ENCODE results near the gene MYLK.

The MYLK gene

GRCh38 chr3:123818324-123818920 is 65.7 kb downstream of the MYLK start:
- Histone ChIP-seq H3K27me3 (ENCODE audit: control insufficient read depth, insufficient read depth, low read length) (no peaks in the 10 kb centered on the region), H3K9ac (ENCODE audit: low read depth, low read length) (no peak overlapping the region), H3K4me3 (ENCODE audit: low read depth, low read length) (no peak overlapping the region), H3K9me3 (ENCODE audit: control insufficient read depth, insufficient read depth, low read length) (no peaks in the 10 kb centered on the region), H3K36me3 (ENCODE audit: control insufficient read depth, insufficient read depth, low read length) (peaks cover 3% of the 10 kb centered on the region), H3K4me1 (ENCODE audit: control insufficient read depth, insufficient read depth, low read length) (peaks cover 5% of the 10 kb centered on the region)

GRCh38 chr3:123817413-123817812 is 66.7 kb downstream of the MYLK start:
- Histone ChIP-seq H3K9ac (ENCODE audit: low read depth, low read length) (no peak overlapping the region), H3K4me1 (ENCODE audit: control insufficient read depth, insufficient read depth, low read length) (peaks cover 5% of the 10 kb centered on the region), H3K4me3 (ENCODE audit: low read depth, low read length) (no peak overlapping the region), H3K9me3 (ENCODE audit: control insufficient read depth, insufficient read depth, low read length) (no peaks in the 10 kb centered on the region), H3K36me3 (ENCODE audit: control insufficient read depth, insufficient read depth, low read length) (peaks cover 3% of the 10 kb centered on the region), H3K27me3 (ENCODE audit: control insufficient read depth, insufficient read depth, low read length) (no peaks in the 10 kb centered on the region)

- no peak overlapping the region for H3K9ac ChIP-seq (ENCODE audit: low read depth, low read length)
- no peak overlapping the region for H3K4me3 ChIP-seq (ENCODE audit: low read depth, low read length)
- H3K4me1 ChIP-seq (ENCODE audit: control insufficient read depth, insufficient read depth, low read length) = peaks cover 5% of the 10 kb centered on the region
- no peaks in the 10 kb centered on the region for H3K36me3 ChIP-seq (ENCODE audit: control insufficient read depth, insufficient read depth, low read length)
- H3K9me3 ChIP-seq (ENCODE audit: control insufficient read depth, insufficient read depth, low read length) = no peaks in the 10 kb centered on the region
- no peaks in the 10 kb centered on the region for H3K27me3 ChIP-seq (ENCODE audit: control insufficient read depth, insufficient read depth, low read length)
Observed at GRCh38 chr3:123816673-123817207, 67.4 kb downstream of the MYLK start.

GRCh38 chr3:123815981-123816380 is 68.2 kb downstream of the MYLK start:
- Histone ChIP-seq H3K36me3 (ENCODE audit: control insufficient read depth, insufficient read depth, low read length) (no peaks in the 10 kb centered on the region), H3K4me3 (ENCODE audit: low read depth, low read length) (no peak overlapping the region), H3K27me3 (ENCODE audit: control insufficient read depth, insufficient read depth, low read length) (no peaks in the 10 kb centered on the region), H3K9ac (ENCODE audit: low read depth, low read length) (no peak overlapping the region), H3K4me1 (ENCODE audit: control insufficient read depth, insufficient read depth, low read length) (peaks cover 5% of the 10 kb centered on the region), H3K9me3 (ENCODE audit: control insufficient read depth, insufficient read depth, low read length) (no peaks in the 10 kb centered on the region)

- peaks cover 2% of the 10 kb centered on the region for H3K4me1 ChIP-seq (ENCODE audit: control insufficient read depth, insufficient read depth, low read length)
- no peak overlapping the region for H3K9ac ChIP-seq (ENCODE audit: low read depth, low read length)
- no peak overlapping the region for H3K4me3 ChIP-seq (ENCODE audit: low read depth, low read length)
- H3K36me3 ChIP-seq (ENCODE audit: control insufficient read depth, insufficient read depth, low read length) = no peaks in the 10 kb centered on the region
- no peaks in the 10 kb centered on the region for H3K27me3 ChIP-seq (ENCODE audit: control insufficient read depth, insufficient read depth, low read length)
- no peaks in the 10 kb centered on the region for H3K9me3 ChIP-seq (ENCODE audit: control insufficient read depth, insufficient read depth, low read length)
Observed at GRCh38 chr3:123813876-123814275, 70.3 kb downstream of the MYLK start.

GRCh38 chr3:123809597-123809996 is 74.5 kb downstream of the MYLK start:
- H3K4me3 ChIP-seq (ENCODE audit: low read depth, low read length) = no peak overlapping the region
- H3K36me3 ChIP-seq (ENCODE audit: control insufficient read depth, insufficient read depth, low read length) = no peaks in the 10 kb centered on the region
- no peak overlapping the region for H3K9ac ChIP-seq (ENCODE audit: low read depth, low read length)
- no peaks in the 10 kb centered on the region for H3K4me1 ChIP-seq (ENCODE audit: control insufficient read depth, insufficient read depth, low read length)
- H3K9me3 ChIP-seq (ENCODE audit: control insufficient read depth, insufficient read depth, low read length) = no peaks in the 10 kb centered on the region
- no peaks in the 10 kb centered on the region for H3K27me3 ChIP-seq (ENCODE audit: control insufficient read depth, insufficient read depth, low read length)

- no peak overlapping the region for H3K4me3 ChIP-seq (ENCODE audit: low read depth, low read length)
- H3K9me3 ChIP-seq (ENCODE audit: control insufficient read depth, insufficient read depth, low read length) = no peaks in the 10 kb centered on the region
- no peaks in the 10 kb centered on the region for H3K4me1 ChIP-seq (ENCODE audit: control insufficient read depth, insufficient read depth, low read length)
- no peaks in the 10 kb centered on the region for H3K36me3 ChIP-seq (ENCODE audit: control insufficient read depth, insufficient read depth, low read length)
- no peak overlapping the region for H3K9ac ChIP-seq (ENCODE audit: low read depth, low read length)
- H3K27me3 ChIP-seq (ENCODE audit: control insufficient read depth, insufficient read depth, low read length) = no peaks in the 10 kb centered on the region
Observed at GRCh38 chr3:123808812-123809211, 75.3 kb downstream of the MYLK start.

GRCh38 chr3:123807820-123808219 is 76.3 kb downstream of the MYLK start:
- Histone ChIP-seq H3K36me3 (ENCODE audit: control insufficient read depth, insufficient read depth, low read length) (no peaks in the 10 kb centered on the region), H3K4me1 (ENCODE audit: control insufficient read depth, insufficient read depth, low read length) (no peaks in the 10 kb centered on the region), H3K27me3 (ENCODE audit: control insufficient read depth, insufficient read depth, low read length) (no peaks in the 10 kb centered on the region), H3K9me3 (ENCODE audit: control insufficient read depth, insufficient read depth, low read length) (no peaks in the 10 kb centered on the region), H3K4me3 (ENCODE audit: low read depth, low read length) (no peak overlapping the region), H3K9ac (ENCODE audit: low read depth, low read length) (no peak overlapping the region)

- no peaks in the 10 kb centered on the region for H3K36me3 ChIP-seq (ENCODE audit: control insufficient read depth, insufficient read depth, low read length)
- no peak overlapping the region for H3K4me3 ChIP-seq (ENCODE audit: low read depth, low read length)
- H3K9me3 ChIP-seq (ENCODE audit: control insufficient read depth, insufficient read depth, low read length) = no peaks in the 10 kb centered on the region
- no peaks in the 10 kb centered on the region for H3K27me3 ChIP-seq (ENCODE audit: control insufficient read depth, insufficient read depth, low read length)
- H3K4me1 ChIP-seq (ENCODE audit: control insufficient read depth, insufficient read depth, low read length) = no peaks in the 10 kb centered on the region
- H3K9ac ChIP-seq (ENCODE audit: low read depth, low read length) = no peak overlapping the region
Observed at GRCh38 chr3:123805504-123805903, 78.6 kb downstream of the MYLK start.

GRCh38 chr3:123805101-123805500 is 79.0 kb downstream of the MYLK start:
- Histone ChIP-seq H3K9me3 (ENCODE audit: control insufficient read depth, insufficient read depth, low read length) (no peaks in the 10 kb centered on the region), H3K4me3 (ENCODE audit: low read depth, low read length) (no peak overlapping the region), H3K36me3 (ENCODE audit: control insufficient read depth, insufficient read depth, low read length) (no peaks in the 10 kb centered on the region), H3K27me3 (ENCODE audit: control insufficient read depth, insufficient read depth, low read length) (no peaks in the 10 kb centered on the region), H3K9ac (ENCODE audit: low read depth, low read length) (no peak overlapping the region), H3K4me1 (ENCODE audit: control insufficient read depth, insufficient read depth, low read length) (no peaks in the 10 kb centered on the region)

GRCh38 chr3:123804676-123805075 is 79.5 kb downstream of the MYLK start:
- no peaks in the 10 kb centered on the region for H3K27me3 ChIP-seq (ENCODE audit: control insufficient read depth, insufficient read depth, low read length)
- no peaks in the 10 kb centered on the region for H3K4me1 ChIP-seq (ENCODE audit: control insufficient read depth, insufficient read depth, low read length)
- H3K4me3 ChIP-seq (ENCODE audit: low read depth, low read length) = no peak overlapping the region
- no peak overlapping the region for H3K9ac ChIP-seq (ENCODE audit: low read depth, low read length)
- no peaks in the 10 kb centered on the region for H3K36me3 ChIP-seq (ENCODE audit: control insufficient read depth, insufficient read depth, low read length)
- no peaks in the 10 kb centered on the region for H3K9me3 ChIP-seq (ENCODE audit: control insufficient read depth, insufficient read depth, low read length)

- no peaks in the 10 kb centered on the region for H3K27me3 ChIP-seq (ENCODE audit: control insufficient read depth, insufficient read depth, low read length)
- H3K4me1 ChIP-seq (ENCODE audit: control insufficient read depth, insufficient read depth, low read length) = peaks cover 4% of the 10 kb centered on the region
- no peak overlapping the region for H3K9ac ChIP-seq (ENCODE audit: low read depth, low read length)
- no peaks in the 10 kb centered on the region for H3K36me3 ChIP-seq (ENCODE audit: control insufficient read depth, insufficient read depth, low read length)
- H3K9me3 ChIP-seq (ENCODE audit: control insufficient read depth, insufficient read depth, low read length) = no peaks in the 10 kb centered on the region
- no peak overlapping the region for H3K4me3 ChIP-seq (ENCODE audit: low read depth, low read length)
Observed at GRCh38 chr3:123803521-123803920, 80.6 kb downstream of the MYLK start.
